Measurements from ENCODE around the gene CLDN18.

CLDN18 gene

GRCh38 chr3:138082992-138083386 lies 73.0 kb downstream of the CLDN18 start:
- TF ChIP-seq CTCF (IDR thresholded peaks at IDR 0.05; ENCODE audit: low read depth, low read length) = no peak
- no peak for DNase-seq (ENCODE audit: extremely low read depth, low read depth)

Measured in AG09319 (cell line).